Activated effector memory CD4-positive, alpha-beta T cell treated with anti-CD3 and anti-CD28 coated beads, Interleukin-2, amount 50 U/mL, for 16 hours (primary cell): ENCODE measurements around the gene FANCD2OS.
"Not testable (repeated sequence)": the region's sequence is repeated elsewhere in the genome, so short reads cannot be mapped to it uniquely, and the experiment has no call there.

ENCODE experiments used
- DNase-seq: peaks from one replicate; pipeline ENCODE4 v3.0.0-alpha.2; 2020

The FANCD2OS gene

GRCh38 chr3:10090774-10091173 lies 17.3 kb downstream of the FANCD2OS start:
- DNase-seq: not testable (repeated sequence)

- DNase-seq: no peak
Observed at GRCh38 chr3:10090179-10090578, 17.9 kb downstream of the FANCD2OS start.

DNA sequence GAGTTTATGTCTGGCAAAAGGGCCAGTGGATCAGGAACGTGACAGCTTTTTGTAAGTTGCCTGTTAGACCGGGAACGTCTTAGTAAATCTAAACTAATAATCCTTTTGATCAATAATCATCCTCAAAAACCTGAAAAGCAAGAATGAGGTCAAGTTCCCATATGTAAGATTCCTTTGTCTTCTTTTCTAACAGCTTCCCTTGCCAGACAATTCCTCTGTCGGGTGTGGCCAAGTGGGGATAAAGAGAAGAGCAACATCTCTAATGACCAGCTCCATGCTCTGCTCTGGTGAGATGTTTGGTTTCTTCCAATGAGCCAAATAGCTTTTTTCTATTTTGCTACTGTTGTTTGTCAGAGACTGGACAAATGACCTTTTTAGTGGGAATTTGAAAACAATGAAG lies 19.8 kb downstream of the FANCD2OS start:
- no peak for DNase-seq

DNA sequence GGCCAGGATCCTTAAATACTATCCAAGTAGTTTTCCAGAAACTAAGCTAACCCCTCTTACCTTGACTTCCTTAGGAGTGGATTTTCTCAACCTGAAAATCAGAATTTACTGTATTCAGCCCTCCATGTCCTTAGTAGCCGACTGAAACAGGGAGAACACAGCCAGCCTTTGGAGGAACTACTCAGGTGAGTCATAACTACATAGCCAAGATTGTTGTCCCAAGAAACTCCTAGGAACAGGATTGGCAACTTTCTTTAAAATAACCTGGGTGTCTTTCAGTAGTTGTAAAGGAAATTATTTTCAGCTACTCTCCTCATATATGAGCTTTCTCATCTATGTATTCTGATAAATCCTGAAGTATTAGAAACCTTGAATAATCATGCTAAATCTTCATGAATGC lies 22.3 kb downstream of the FANCD2OS start:
- no peak for DNase-seq

DNA sequence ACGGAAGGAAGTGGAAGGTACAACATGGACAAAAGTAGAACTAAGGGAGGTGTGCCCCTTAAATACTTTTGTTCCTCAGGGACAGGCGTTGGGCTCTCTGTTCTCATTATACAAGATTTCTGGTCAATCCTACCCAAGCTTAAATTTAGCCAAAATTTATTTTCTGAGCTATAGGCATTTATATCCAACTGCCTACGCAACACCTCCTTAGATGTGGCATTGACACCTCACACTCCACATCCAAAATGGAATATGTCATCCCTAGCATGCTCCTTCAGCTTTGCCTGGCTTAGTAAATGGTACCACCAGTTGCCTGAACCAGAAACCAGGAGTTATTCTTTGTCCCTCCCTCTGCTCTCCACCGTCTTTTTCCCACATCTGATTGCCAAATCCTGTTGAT lies 26.2 kb downstream of the FANCD2OS start:
- DNase-seq: no peak

DNA sequence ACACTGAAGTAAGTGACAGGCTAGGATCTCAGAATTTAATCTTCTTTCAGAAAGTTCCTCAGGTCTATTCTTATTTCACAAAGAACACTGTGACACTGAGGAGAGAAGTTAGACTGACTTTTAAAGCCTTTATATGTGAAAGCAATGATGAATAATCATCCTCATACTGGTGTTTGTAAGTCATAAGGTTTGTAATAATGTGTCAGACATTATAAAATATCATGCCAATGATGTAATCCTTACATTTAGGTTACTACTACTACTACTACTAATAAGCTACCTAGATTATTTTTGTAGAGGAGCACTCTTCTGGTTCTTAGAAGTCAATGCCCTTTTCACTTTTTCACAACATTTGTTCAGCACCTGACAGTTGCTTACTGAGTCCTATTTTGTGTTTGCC lies 33.4 kb downstream of the FANCD2OS start:
- no peak for DNase-seq

- DNase-seq: not testable (repeated sequence)
Observed at GRCh38 chr3:10070077-10070476, 38.0 kb downstream of the FANCD2OS start.

- DNase-seq: no peak
Observed at GRCh38 chr3:10055097-10055496, 53.0 kb downstream of the FANCD2OS start.
